H1 (cell line): ENCODE results near the gene PBX1. TPM values are rescaled to one million over a fixed set of nuclear protein-coding genes. Genes with fewer than 3 reads are reported as not detected.

Source experiments
- CTCF ChIA-PET: fragments of 300-600 bp; sonication (Branson Sonifier 250); formaldehyde crosslinking; loops from one replicate; lab custom pipeline; 2021; ENCODE audit not compliant: partially characterized antibody; lab: Charles Lee
- POLR2A ChIA-PET: fragments of 300-600 bp; sonication (Branson Sonifier 250); formaldehyde crosslinking; loops from one replicate; lab custom pipeline; 2021; ENCODE audit warnings: inconsistent platforms; ENCODE audit not compliant: partially characterized antibody; lab: Charles Lee
- DNase-seq, 2 experiments: peaks; one replicate each; pipeline versions ENCODE4 v3.0.0 to v3.0.0-alpha.2; 2010 to 2022; ENCODE audit warnings: low spot score in 2 of 2, low read depth in 1 of 2, mixed read lengths in 1 of 2
- FAIRE-seq: peaks from 2 replicates; lab custom pipeline; 2011; peaks lifted over from hg19 to GRCh38; lab: Jason Lieb, UNC
- H2AFZ ChIP-seq: 2 replicates; pipeline ENCODE4 v1.8.1; 2012; ENCODE audit warnings: low read length, inconsistent platforms
- H2AK5ac ChIP-seq: 2 replicates; pipeline ENCODE4 v1.6.1; 2013; ENCODE audit warnings: low read depth, low read length
- H2BK120ac ChIP-seq: replicated peaks from 2 replicates; pipeline ENCODE3; 2013; ENCODE audit warnings: low read depth, low read length, inconsistent platforms
- H2BK12ac ChIP-seq: 2 replicates; pipeline ENCODE4 v1.6.1; 2013; ENCODE audit warnings: low read depth, low read length
- H2BK15ac ChIP-seq: 2 replicates; pipeline ENCODE4 v1.6.1; 2013; ENCODE audit warnings: low read length
- H2BK20ac ChIP-seq: 2 replicates; pipeline ENCODE4 v1.6.1; 2013; ENCODE audit warnings: low read length
- H2BK5ac ChIP-seq: 2 replicates; pipeline ENCODE4 v1.6.1; 2013; ENCODE audit warnings: low read depth, low read length
- H3K14ac ChIP-seq: 2 replicates; pipeline ENCODE4 v1.6.1; 2013; ENCODE audit warnings: inconsistent platforms; ENCODE audit not compliant: insufficient read length
- H3K18ac ChIP-seq: 2 replicates; pipeline ENCODE4 v1.6.1; 2013; ENCODE audit warnings: low read length; ENCODE audit errors: extremely low read depth
- H3K23ac ChIP-seq: 2 replicates; pipeline ENCODE4 v1.6.1; 2013; ENCODE audit warnings: inconsistent platforms; ENCODE audit not compliant: insufficient read length
- H3K23me2 ChIP-seq: 2 replicates; pipeline ENCODE4 v1.6.1; 2013; ENCODE audit warnings: low read depth, low read length
- H3K27ac ChIP-seq: 2 replicates; pipeline ENCODE4 v1.6.1; 2011; ENCODE audit warnings: low read depth, low read length, inconsistent platforms
- H3K27me3 ChIP-seq, 4 experiments: replicated peaks in 1 of 4; 1 replicate in 1 of 4; 2 replicates in 3 of 4; pipeline versions ENCODE4 v1.6.1 to v1.8.1; 2011 to 2013; ENCODE audit warnings: low read length in 3 of 4, mild to moderate bottlenecking in 3 of 4, inconsistent platforms in 2 of 4, mixed read lengths in 2 of 4, moderate library complexity in 1 of 4; ENCODE audit not compliant: control insufficient read depth in 3 of 4, insufficient read depth in 3 of 4; ENCODE audit errors: extremely low read depth in 1 of 4
- H3K36me3 ChIP-seq, 4 experiments: 2 replicates each; pipeline versions ENCODE4 v1.6.1 to v1.8.1; 2011 to 2013; ENCODE audit warnings: mild to moderate bottlenecking in 4 of 4, low read length in 3 of 4, moderate library complexity in 2 of 4, control low read depth in 1 of 4, inconsistent platforms in 1 of 4; ENCODE audit not compliant: insufficient read depth in 4 of 4, control insufficient read depth in 2 of 4
- H3K4ac ChIP-seq: replicated peaks from 2 replicates; pipeline ENCODE3; 2013; ENCODE audit warnings: low read length, low read depth, mixed read lengths, inconsistent platforms; ENCODE audit not compliant: insufficient read length
- H3K4me1 ChIP-seq, 4 experiments: replicated peaks in 1 of 4; 1 replicate in 1 of 4; 2 replicates in 3 of 4; pipeline versions ENCODE4 v1.6.1 to v1.8.1; 2011 to 2013; ENCODE audit warnings: low read length in 3 of 4, inconsistent platforms in 2 of 4, mixed read lengths in 1 of 4; ENCODE audit not compliant: insufficient read depth in 4 of 4, control insufficient read depth in 3 of 4
- H3K4me2 ChIP-seq, 2 experiments: 2 replicates each; pipeline versions ENCODE4 v1.6.1 to v1.8.1; 2011 to 2013; ENCODE audit warnings: low read depth in 2 of 2, low read length in 2 of 2, control low read depth in 1 of 2, inconsistent platforms in 1 of 2, mild to moderate bottlenecking in 1 of 2; ENCODE audit not compliant: insufficient read depth in 1 of 2
- H3K4me3 ChIP-seq, 4 experiments: fragments of 200-600, 300-600 bp in 1 of 4; sonication (generic), shearing (Covaris generic), sonication (Bioruptor Twin) in 1 of 4; 2 replicates each; pipeline versions ENCODE4 v1.5.1 to v1.8.1; 2011 to 2016; ENCODE audit warnings: low read length in 4 of 4, low read depth in 3 of 4, control low read depth in 2 of 4, inconsistent platforms in 2 of 4, mild to moderate bottlenecking in 2 of 4, mixed read lengths in 1 of 4, moderate library complexity in 1 of 4; ENCODE audit not compliant: insufficient read depth in 2 of 4; ENCODE audit errors: extremely low read depth in 1 of 4
- H3K56ac ChIP-seq: replicated peaks from 2 replicates; pipeline ENCODE3; 2013; ENCODE audit warnings: low read depth, mild to moderate bottlenecking, mixed read lengths, low read length, inconsistent platforms; ENCODE audit not compliant: insufficient read length
- H3K79me1 ChIP-seq: 2 replicates; pipeline ENCODE4 v1.6.1; 2013; ENCODE audit warnings: low read depth, low read length, control low read depth
- H3K79me2 ChIP-seq, 2 experiments: 2 replicates each; pipeline versions ENCODE4 v1.6.1 to v1.8.1; 2012 to 2013; ENCODE audit warnings: low read length in 2 of 2, mild to moderate bottlenecking in 2 of 2, inconsistent platforms in 1 of 2; ENCODE audit not compliant: insufficient read depth in 2 of 2, control insufficient read depth in 1 of 2
- H3K9ac ChIP-seq, 4 experiments: replicated peaks in 1 of 4; 1 replicate in 1 of 4; 2 replicates in 3 of 4; pipeline versions ENCODE4 v1.6.1 to v1.8.1; 2011 to 2013; ENCODE audit warnings: low read depth in 3 of 4, low read length in 3 of 4, control low read depth in 2 of 4, mild to moderate bottlenecking in 2 of 4, moderate library complexity in 2 of 4, inconsistent platforms in 1 of 4; ENCODE audit errors: extremely low read depth in 1 of 4
- H3K9me3 ChIP-seq, 2 experiments: 2 replicates each; pipeline versions ENCODE4 v1.6.1 to v1.8.1; 2012 to 2013; ENCODE audit warnings: mild to moderate bottlenecking in 2 of 2, moderate library complexity in 2 of 2, control low read depth in 1 of 2, inconsistent platforms in 1 of 2, low read depth in 1 of 2, low read length in 1 of 2, mixed read lengths in 1 of 2; ENCODE audit not compliant: insufficient read depth in 2 of 2
- H4K20me1 ChIP-seq, 2 experiments: replicated peaks in 1 of 2; 2 replicates each; pipeline versions ENCODE3 to v1.8.1; 2011 to 2013; ENCODE audit warnings: inconsistent platforms in 2 of 2, low read length in 2 of 2, mild to moderate bottlenecking in 1 of 2; ENCODE audit not compliant: insufficient read depth in 2 of 2, control insufficient read depth in 1 of 2
- H4K5ac ChIP-seq: 2 replicates; pipeline ENCODE4 v1.6.1; 2013; ENCODE audit warnings: low read length, low read depth, mixed read lengths, inconsistent platforms; ENCODE audit not compliant: insufficient read length
- H4K8ac ChIP-seq: 2 replicates; pipeline ENCODE4 v1.8.0; 2013; ENCODE audit warnings: mild to moderate bottlenecking, moderate library complexity, low read length, inconsistent platforms; ENCODE audit not compliant: insufficient read depth; ENCODE audit errors: extremely low read depth
- H4K91ac ChIP-seq: replicated peaks from 2 replicates; pipeline ENCODE3; 2013; ENCODE audit warnings: low read length, mixed read lengths, inconsistent platforms; ENCODE audit not compliant: insufficient read length
- CBX5 ChIP-seq: fragments of 300-800, 300-1000 bp; sonication (generic); IDR thresholded peaks from 2 replicates; pipeline ENCODE4 v1.7.1; 2016; ENCODE audit warnings: antibody characterized with exemption, low read length, low read depth
- HDAC6 ChIP-seq: IDR thresholded peaks from one replicate; pipeline ENCODE4 v1.7.1; 2012; ENCODE audit warnings: low read depth, mild to moderate bottlenecking, inconsistent platforms, low read length, moderate library complexity
- NANOG ChIP-seq: IDR thresholded peaks from 2 replicates; pipeline ENCODE4 v1.6.1; 2011; ENCODE audit warnings: low read length, low read depth, mild to moderate bottlenecking, inconsistent platforms; ENCODE audit not compliant: insufficient read depth, poor library complexity, severe bottlenecking
- POU5F1 ChIP-seq: IDR thresholded peaks from 2 replicates; pipeline ENCODE4 v1.6.1; 2011; ENCODE audit warnings: low read depth, mild to moderate bottlenecking, low read length, moderate library complexity
- RNF2 ChIP-seq: fragments of 200-900, 300-1000 bp; sonication (generic); IDR thresholded peaks from 2 replicates; pipeline ENCODE4 v1.7.1; 2016; ENCODE audit warnings: borderline replicate concordance, low read depth, mild to moderate bottlenecking, antibody characterized with exemption, low read length; ENCODE audit not compliant: poor library complexity, severe bottlenecking; ENCODE audit errors: missing control alignments
- SP4 ChIP-seq: IDR thresholded peaks from 2 replicates; pipeline ENCODE4 v1.6.1; 2012; ENCODE audit warnings: low read length, inconsistent platforms
- WGBS, 2 experiments: shearing (Covaris generic) in 1 of 2; methylation state at CpG; one replicate each; pipeline versions ENCODE4 v1.1.6 to v1.1.7; 2013 to 2015; ENCODE audit warnings: low lambda C conversion rate in 2 of 2, mixed read lengths in 2 of 2, inconsistent platforms in 1 of 2, low coverage in 1 of 2, missing lambda C conversion rate in 1 of 2; ENCODE audit not compliant: insufficient replicate concordance in 2 of 2, insufficient coverage in 1 of 2, insufficient read length in 1 of 2; ENCODE audit errors: extremely low coverage in 1 of 2, missing lambda C conversion rate in 1 of 2; 5-methylcytosine and 5-hydroxymethylcytosine counted together
- polyA plus RNA-seq, 7 experiments: library from polyadenylated mRNA; depleted of rRNA in 3 of 7; stranded (reverse) in 5 of 7; unstranded in 2 of 7; fragments of >200 nt in 5 of 7; fragments of 200-250 nt in 2 of 7; gene quantifications; 1 replicate in 5 of 7; 2 replicates in 1 of 7; 4 replicates in 1 of 7; pipeline versions ENCODE4 v1.2.1 to v1.2.3, GENCODE V29; 2011 to 2013; ENCODE audit warnings: missing spikeins in 2 of 7, mixed read lengths in 2 of 7
- total RNA-seq: library from RNA; stranded (reverse); fragmentation: NEBNext Ultra II Directional; extraction: Animal tissue kit (Norgen Biotek cat#: 25700); gene quantifications from 2 replicates; pipeline ENCODE4 v1.2.1, GENCODE V29; 2021

The PBX1 gene
- total and polyA plus RNA-seq, 2 of the 8 experiments (the other 6 are each of a cell fraction or from before 2014, with no cell fraction given) = 87.4 to 124 TPM

GRCh38 chr1:164733070-164733469, 174.1 kb downstream of the PBX1 start:
- Histone ChIP-seq H3K9ac (no peak overlapping the region), H3K4me2 (no peak overlapping the region), H3K79me2 (peaks cover 3 to 90% of the 10 kb centered on the region in 2 experiments; a peak in 3 of 4 replicates)

More at GRCh38 chr1:164733070-164733469, 174.1 kb downstream of the PBX1 start:
- Histone ChIP-seq H3K4me1 (peaks cover 0 to 21% (median 13%) of the 10 kb centered on the region in 4 experiments; a peak in 4 of 7 replicates), H2BK120ac (no peak overlapping the region), H2BK15ac (no peak overlapping the region), H2BK5ac (no peak overlapping the region), H2AFZ (no peak overlapping the region), H3K79me1 (peaks cover 10% of the 10 kb centered on the region; the same call in 1 of the 2 replicates), H3K9me3 (no peaks in the 10 kb centered on the region), H3K18ac (no peak overlapping the region), H3K14ac (no peak overlapping the region), H4K5ac (no peak overlapping the region), H4K91ac (no peak overlapping the region), H3K36me3 (no peaks in the 10 kb centered on the region), H3K23ac (no peak overlapping the region), H4K8ac (no peak overlapping the region; the same call in 1 of the 2 replicates), H2BK20ac (no peak overlapping the region), H3K27ac (no peak overlapping the region), H3K27me3 (no peaks in the 10 kb centered on the region), H2AK5ac (no peak overlapping the region), H3K4me3 (no peak overlapping the region), H2BK12ac (no peak overlapping the region), H3K4ac (no peak overlapping the region), H4K20me1 (peaks cover 11 to 18% of the 10 kb centered on the region in 2 experiments)
- ChIA-PET POLR2A (no interaction called here), CTCF (no interaction called here)
- 89% methylated on average over 3 of the region's 3 CpGs; no CpG with 5 or more reads in 1 of the 2 experiments for WGBS, 2 experiments
- FAIRE-seq = no peak
- TF ChIP-seq HDAC6 (no peak), POU5F1 (no peak), NANOG (no peak), RNF2 (no peak), CBX5 (no peak), SP4 (no peak)
- TF ChIP-seq, all 59 proteins: peak for 0
- Histone ChIP-seq H3K23me2 (no peaks in the 10 kb centered on the region), H3K56ac (no peak overlapping the region)
- DNase-seq = no peak
